Measurements from ENCODE around the gene ZIC4.

DNA sequence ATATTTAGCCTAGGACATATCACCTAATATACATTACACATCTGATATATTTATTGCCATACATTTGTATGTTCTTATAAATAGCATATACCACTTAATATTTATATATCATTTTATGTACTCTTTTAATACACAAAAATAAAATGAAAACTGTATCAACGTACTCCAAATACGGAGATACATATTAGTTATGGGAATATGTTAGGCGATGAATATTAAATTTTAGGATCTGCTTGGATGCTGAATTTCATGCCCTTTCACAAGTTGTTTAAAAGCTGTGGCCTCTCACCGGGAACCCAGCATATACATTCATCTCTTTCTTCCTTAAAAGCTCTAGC, 50.6 kb downstream of the ZIC4 start:
- TF ChIP-seq, protein P1, sequence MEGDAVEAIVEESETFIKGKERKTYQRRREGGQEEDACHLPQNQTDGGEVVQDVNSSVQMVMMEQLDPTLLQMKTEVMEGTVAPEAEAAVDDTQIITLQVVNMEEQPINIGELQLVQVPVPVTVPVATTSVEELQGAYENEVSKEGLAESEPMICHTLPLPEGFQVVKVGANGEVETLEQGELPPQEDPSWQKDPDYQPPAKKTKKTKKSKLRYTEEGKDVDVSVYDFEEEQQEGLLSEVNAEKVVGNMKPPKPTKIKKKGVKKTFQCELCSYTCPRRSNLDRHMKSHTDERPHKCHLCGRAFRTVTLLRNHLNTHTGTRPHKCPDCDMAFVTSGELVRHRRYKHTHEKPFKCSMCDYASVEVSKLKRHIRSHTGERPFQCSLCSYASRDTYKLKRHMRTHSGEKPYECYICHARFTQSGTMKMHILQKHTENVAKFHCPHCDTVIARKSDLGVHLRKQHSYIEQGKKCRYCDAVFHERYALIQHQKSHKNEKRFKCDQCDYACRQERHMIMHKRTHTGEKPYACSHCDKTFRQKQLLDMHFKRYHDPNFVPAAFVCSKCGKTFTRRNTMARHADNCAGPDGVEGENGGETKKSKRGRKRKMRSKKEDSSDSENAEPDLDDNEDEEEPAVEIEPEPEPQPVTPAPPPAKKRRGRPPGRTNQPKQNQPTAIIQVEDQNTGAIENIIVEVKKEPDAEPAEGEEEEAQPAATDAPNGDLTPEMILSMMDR (conservative IDR thresholded peaks at IDR 0.05): no peak
- TF ChIP-seq ZFX (IDR thresholded peaks at IDR 0.05): no peak
